B cell (primary cell): Measurements from ENCODE around the gene RHOG. TPM values are rescaled to one million over a fixed set of nuclear protein-coding genes. Genes with fewer than 3 reads are reported as not detected.

Experiments
- ATAC-seq: fragments of 200-7000 bp; cut with Tn5 transposase; one replicate; pipeline ENCODE4 v1.10.0; 2021; ENCODE audit warnings: low read depth, mild to moderate bottlenecking, moderate number of reproducible peaks, moderate library complexity
- CTCF ChIA-PET: fragments of 350-600 bp; sonication (Branson Sonifier 250); formaldehyde crosslinking; loops from one replicate; lab custom pipeline; 2021; ENCODE audit warnings: antibody characterized with exemption, inconsistent platforms; lab: Charles Lee
- POLR2A ChIA-PET: fragments of 350-600 bp; sonication (Branson Sonifier 250); formaldehyde crosslinking; loops from one replicate; lab custom pipeline; 2021; ENCODE audit warnings: antibody characterized with exemption; lab: Charles Lee
- DNase-seq: peaks from one replicate; pipeline ENCODE4 v3.0.0; 2013
- H2AFZ ChIP-seq: 2 replicates; pipeline ENCODE4 v1.6.1; 2012; ENCODE audit warnings: mild to moderate bottlenecking, low read depth, low read length; ENCODE audit not compliant: insufficient read depth, poor library complexity, severe bottlenecking
- H3K27ac ChIP-seq, 2 donors: 1 replicate in 1 of 2; 2 replicates in 1 of 2; pipeline ENCODE4 v1.5.1; 2012 to 2013; ENCODE audit warnings: low read length in 2 of 2, mild to moderate bottlenecking in 2 of 2, moderate library complexity in 1 of 2
- H3K27me3 ChIP-seq, 4 experiments: fragments of 200-600 bp in 1 of 4; sonication (generic) in 1 of 4; replicated peaks in 1 of 4; 1 replicate in 2 of 4; 2 replicates in 2 of 4; pipeline versions ENCODE4 v1.6.1 to v1.7.0; 2013 to 2016; ENCODE audit warnings: low read length in 3 of 4, mild to moderate bottlenecking in 2 of 4, mixed read lengths in 1 of 4, moderate library complexity in 1 of 4; ENCODE audit not compliant: insufficient read depth in 4 of 4, control insufficient read depth in 3 of 4; ENCODE audit errors: control extremely low read depth in 1 of 4
- H3K36me3 ChIP-seq, 2 experiments: replicated peaks in 1 of 2; 1 replicate in 1 of 2; 2 replicates in 1 of 2; pipeline versions ENCODE4 v1.6.1 to v1.7.1; 2013; ENCODE audit warnings: low read length in 1 of 2; ENCODE audit not compliant: insufficient read depth in 2 of 2, control insufficient read depth in 1 of 2; ENCODE audit errors: control extremely low read depth in 1 of 2, extremely low read depth in 1 of 2
- H3K4me1 ChIP-seq, 2 donors: fragments of 200-600 bp in 1 of 2; sonication (generic) in 1 of 2; 1 replicate in 1 of 2; 2 replicates in 1 of 2; pipeline versions ENCODE4 v1.5.1 to v1.6.1; 2013 to 2017; ENCODE audit warnings: low read length in 2 of 2; ENCODE audit not compliant: control insufficient read depth in 2 of 2, insufficient read depth in 2 of 2
- H3K4me2 ChIP-seq: replicated peaks from 2 replicates; pipeline ENCODE3; 2012; ENCODE audit warnings: mild to moderate bottlenecking, low read depth, low read length; ENCODE audit not compliant: poor library complexity, severe bottlenecking
- H3K4me3 ChIP-seq, 5 experiments: fragments of 200-600 bp in 1 of 5; sonication (generic) in 1 of 5; 1 replicate in 3 of 5; 2 replicates in 2 of 5; pipeline versions ENCODE4 v1.5.1 to v1.7.0; 2011 to 2016; ENCODE audit warnings: low read length in 4 of 5, mild to moderate bottlenecking in 4 of 5, low read depth in 2 of 5, control low read depth in 1 of 5, moderate library complexity in 1 of 5; ENCODE audit not compliant: insufficient read depth in 1 of 5; ENCODE audit errors: control extremely low read depth in 1 of 5, extremely low read depth in 1 of 5
- H3K79me2 ChIP-seq: fragments of 200-600 bp; sonication (generic); one replicate; pipeline ENCODE4 v1.6.0; 2016; ENCODE audit warnings: low read length; ENCODE audit not compliant: control insufficient read depth, insufficient read depth
- H3K9ac ChIP-seq: fragments of 200-600 bp; sonication (generic); 2 replicates; pipeline ENCODE4 v1.6.1; 2017; ENCODE audit warnings: mild to moderate bottlenecking, low read length, moderate library complexity
- H3K9me3 ChIP-seq, 3 donors: one replicate each; pipeline versions ENCODE4 v1.6.1 to v1.7.1; 2013; ENCODE audit warnings: low read length in 2 of 3; ENCODE audit not compliant: control insufficient read depth in 2 of 3, insufficient read depth in 1 of 3; ENCODE audit errors: control extremely low read depth in 1 of 3
- H4K20me1 ChIP-seq: 2 replicates; pipeline ENCODE4 v1.6.0; 2012; ENCODE audit warnings: mild to moderate bottlenecking, low read length; ENCODE audit not compliant: insufficient read depth, control insufficient read depth, poor library complexity, severe bottlenecking
- H3K27ac Mint-ChIP-seq: one replicate; pipeline ENCODE4 v1.8.0; 2021; ENCODE audit warnings: mixed read lengths
- H3K27me3 Mint-ChIP-seq: one replicate; pipeline ENCODE4 v1.8.0; 2021; ENCODE audit warnings: mixed read lengths
- H3K4me1 Mint-ChIP-seq: one replicate; pipeline ENCODE4 v1.8.0; 2021; ENCODE audit warnings: mixed read lengths
- H3K4me3 Mint-ChIP-seq: one replicate; pipeline ENCODE4 v1.8.0; 2021; ENCODE audit warnings: mixed read lengths
- H3K9me3 Mint-ChIP-seq: one replicate; pipeline ENCODE4 v1.8.0; 2022; ENCODE audit warnings: mixed read lengths; ENCODE audit not compliant: insufficient read depth
- CTCF ChIP-seq: fragments of 200-600 bp; IDR thresholded peaks from one replicate; pipeline ENCODE4 v1.8.0; 2022; ENCODE audit warnings: antibody characterized with exemption, mild to moderate bottlenecking
- EZH2 ChIP-seq: IDR thresholded peaks from 2 replicates; pipeline ENCODE4 v1.6.1; 2012; ENCODE audit warnings: borderline replicate concordance, low read depth, mild to moderate bottlenecking, moderate library complexity, low read length; ENCODE audit not compliant: insufficient read depth, poor library complexity, severe bottlenecking
- WGBS: methylation state at CpG from one replicate; pipeline ENCODE4 v1.1.5; 2013; ENCODE audit warnings: missing lambda C conversion rate; ENCODE audit not compliant: insufficient coverage; 5-methylcytosine and 5-hydroxymethylcytosine counted together
- intact Hi-C: fragments of 100-400 bp; cut with micrococcal nuclease; formaldehyde crosslinking; loops from one replicate; pipeline ENCODE4 v1.10.0; 2022
- polyA plus RNA-seq: library from polyadenylated mRNA; depleted of rRNA; stranded (reverse); fragments of >200 nt; gene quantifications from 2 replicates; pipeline ENCODE4 v1.2.3, GENCODE V29; 2012
- total RNA-seq, 2 donors: library from RNA; stranded (reverse); fragments of 120-200 nt in 1 of 2; gene quantifications; 1 replicate in 1 of 2; 2 replicates in 1 of 2; pipeline versions ENCODE4 v1.2.3 to v1.2.4, GENCODE V29; 2013 to 2022

RHOG gene
- total and polyA plus RNA-seq, 2 donors (not counting 1 experiment from before 2014, with no cell fraction given): 102 to 141 TPM

- Histone ChIP-seq H3K4me3 (no peak overlapping the region), H3K27me3 (no peaks in the 10 kb centered on the region), H3K4me1 (peaks cover 13 to 15% of the 10 kb centered on the region in 2 donors), H3K9ac (no peak overlapping the region), H2AFZ (no peak overlapping the region), H4K20me1 (peaks cover 18% of the 10 kb centered on the region), H3K9me3 (no peaks in the 10 kb centered on the region), H3K27ac (no peak overlapping the region), H3K79me2 (peaks cover 16% of the 10 kb centered on the region), H3K4me2 (no peak overlapping the region), H3K36me3 (peaks cover 0 to 30% of the 10 kb centered on the region in 2 experiments)
- DNase-seq (no peak), ATAC-seq (no peak)
- peak overlapping the region; percentile 69 for H3K27ac Mint-ChIP-seq
- H3K27me3 Mint-ChIP-seq: no peaks in the 10 kb centered on the region
- intact Hi-C loops: loop anchor here (1.0 kb wide), 2 partner anchors 17 to 248 kb away; no protein-coding TSS in a partner anchor
- H3K4me1 Mint-ChIP-seq: peaks cover 26% of the 10 kb centered on the region
- ChIA-PET POLR2A (interaction anchor here (2.8 kb wide), 1 partner anchor 17 kb away, joined by 12 read pairs; the partner anchor contains the start of gene RHOG), CTCF (interaction anchor here (0.8 to 6.5 kb wide), 13 partner anchors 9 to 249 kb away, joined by 3 to 33 read pairs (median 7); partner anchors contain the start of genes PGAP2, RHOG and STIM1)
- TF ChIP-seq CTCF: no peak
- TF ChIP-seq EZH2: no peak
- H3K4me3 Mint-ChIP-seq: no peak overlapping the region
- no peaks in the 10 kb centered on the region for H3K9me3 Mint-ChIP-seq
- WGBS: 95% methylated on average over 22 of the region's 30 CpGs
Observed at GRCh38 chr11:3823762-3824506, 16.8 kb downstream of the RHOG start.

- Mint-ChIP-seq H3K4me3 (no peak overlapping the region), H3K27me3 (no peaks in the 10 kb centered on the region), H3K27ac (no peak overlapping the region), H3K9me3 (no peaks in the 10 kb centered on the region), H3K4me1 (peaks cover 25% of the 10 kb centered on the region)
- peaks cover 18% of the 10 kb centered on the region for H4K20me1 ChIP-seq
- H2AFZ ChIP-seq: no peak overlapping the region
- H3K9me3 ChIP-seq: no peaks in the 10 kb centered on the region
- H3K79me2 ChIP-seq: peaks cover 13% of the 10 kb centered on the region
- ChIA-PET CTCF (interaction anchor here (0.8 to 6.5 kb wide), 10 partner anchors 9 to 249 kb away, joined by 3 to 33 read pairs (median 6); partner anchors contain the start of genes PGAP2 and RHOG), POLR2A (interaction anchor here (0.6 to 2.8 kb wide), 2 partner anchors 16 to 18 kb away, joined by 3 to 12 read pairs; partner anchors contain the start of gene RHOG)
- H3K27ac ChIP-seq: no peak overlapping the region
- H3K36me3 ChIP-seq: peaks cover 0 to 28% of the 10 kb centered on the region in 2 experiments
- H3K9ac ChIP-seq: no peak overlapping the region
- 94% methylated on average over 3 of the region's 3 CpGs for WGBS
- TF ChIP-seq CTCF (no peak), EZH2 (no peak)
- peaks cover 13 to 15% of the 10 kb centered on the region in 2 donors for H3K4me1 ChIP-seq
- H3K4me3 ChIP-seq: no peak overlapping the region
- no peaks in the 10 kb centered on the region for H3K27me3 ChIP-seq
- H3K4me2 ChIP-seq: no peak overlapping the region
- DNase-seq (no peak), ATAC-seq (no peak)
- intact Hi-C loops: no loop called here
Observed at GRCh38 chr11:3823303-3823702, 17.5 kb downstream of the RHOG start.
